K562 (cell line): ENCODE measurements around the gene CENPC. TPM values are rescaled to one million over a fixed set of nuclear protein-coding genes. Genes with fewer than 3 reads are reported as not detected.
A peak's percentile ranks its signal among the peaks of the same experiment; 100 is the strongest.

Source experiments
- BCOR ChIP-seq: fragments of 450-650 bp; IDR thresholded peaks from 2 replicates; pipeline ENCODE4 v1.6.1; 2016
- CBX5 ChIP-seq: IDR thresholded peaks from 2 replicates; pipeline ENCODE4 v1.6.1; 2014; ENCODE audit warnings: low read depth, borderline replicate concordance
- CREBBP ChIP-seq: IDR thresholded peaks from one replicate; pipeline ENCODE4 v1.6.1; 2012; ENCODE audit warnings: low read depth, mild to moderate bottlenecking, control low read depth, inconsistent platforms, low read length
- FOXA1 ChIP-seq: fragments of 450-650 bp; IDR thresholded peaks from 2 replicates; pipeline ENCODE4 v1.6.1; 2016; ENCODE audit warnings: mild to moderate bottlenecking, borderline replicate concordance
- IFI16 ChIP-seq: fragments of 250-450 bp; sonication (Bioruptor Pico); IDR thresholded peaks from 2 replicates; pipeline ENCODE4 v2.1.2; 2022; ENCODE audit warnings: mild to moderate bottlenecking, inconsistent platforms
- KDM5B ChIP-seq: fragments of 200-600 bp; sonication (generic); IDR thresholded peaks from 2 replicates; pipeline ENCODE4 v1.6.1; 2012; ENCODE audit warnings: low read depth, mild to moderate bottlenecking, moderate library complexity, low read length, control low read depth, inconsistent platforms; ENCODE audit not compliant: insufficient replicate concordance
- LCOR ChIP-seq: sonication (generic); formaldehyde crosslinking; IDR thresholded peaks from 2 replicates; pipeline ENCODE4 v1.8.0; 2022; ENCODE audit warnings: mild to moderate bottlenecking, missing genetic modification reagents
- NELFE ChIP-seq: IDR thresholded peaks from 2 replicates; pipeline ENCODE4 v1.6.1; 2011; ENCODE audit warnings: mild to moderate bottlenecking; ENCODE audit not compliant: insufficient read depth, insufficient read length
- PTBP1 ChIP-seq: fragments of 200-400 bp; formaldehyde crosslinking; IDR thresholded peaks from 2 replicates; pipeline ENCODE4 v1.6.1; 2017; ENCODE audit warnings: low read depth, low read length
- RBM17 ChIP-seq: fragments of 200-400 bp; formaldehyde crosslinking; IDR thresholded peaks from 2 replicates; pipeline ENCODE4 v1.6.1; 2017; ENCODE audit warnings: low read depth, mild to moderate bottlenecking, low read length, borderline replicate concordance
- RREB1 ChIP-seq: fragments of 250-450 bp; sonication (Bioruptor Pico); IDR thresholded peaks from 2 replicates; pipeline ENCODE4 v1.4.0; 2020
- STAG1 ChIP-seq: sonication (generic); formaldehyde crosslinking; IDR thresholded peaks from 2 replicates; pipeline ENCODE4 v1.5.0; 2020; ENCODE audit warnings: missing genetic modification reagents, borderline replicate concordance
- TGIF2 ChIP-seq: sonication (generic); formaldehyde crosslinking; IDR thresholded peaks from 2 replicates; pipeline ENCODE4 v1.8.1; 2022; ENCODE audit warnings: mild to moderate bottlenecking, missing genetic modification reagents, moderate library complexity
- THRB ChIP-seq: fragments of 450-650 bp; formaldehyde crosslinking; conservative IDR thresholded peaks from 2 replicates; pipeline ENCODE4 v1.4.0; 2022; ENCODE audit warnings: mild to moderate bottlenecking, missing genetic modification characterization
- YBX1 ChIP-seq: fragments of 450-650 bp; IDR thresholded peaks from 2 replicates; pipeline ENCODE4 v1.7.1; 2016; ENCODE audit warnings: mild to moderate bottlenecking
- ZBTB5 ChIP-seq: fragments of 450-650 bp; IDR thresholded peaks from 2 replicates; pipeline ENCODE4 v1.6.1; 2017; ENCODE audit warnings: antibody characterized with exemption
- ZC3H4 ChIP-seq: sonication (generic); formaldehyde crosslinking; IDR thresholded peaks from 2 replicates; pipeline ENCODE4 v1.9.0; 2021; ENCODE audit warnings: missing genetic modification reagents, borderline replicate concordance
- ZNF133 ChIP-seq: fragments of 250-450 bp; sonication (Bioruptor Pico); IDR thresholded peaks from 2 replicates; pipeline ENCODE4 v1.4.0; 2020; ENCODE audit warnings: mild to moderate bottlenecking
- ZNF408 ChIP-seq: fragments of 250-450 bp; sonication (Bioruptor Pico); IDR thresholded peaks from 2 replicates; pipeline ENCODE4 v1.4.0; 2020; ENCODE audit warnings: low read depth, mild to moderate bottlenecking, moderate library complexity
- ZNF77 ChIP-seq: fragments of 250-450 bp; sonication (Bioruptor Pico); IDR thresholded peaks from 2 replicates; pipeline ENCODE4 v1.5.0; 2020
- ZNF830 ChIP-seq: fragments of 250-450 bp; sonication (Bioruptor Pico); IDR thresholded peaks from 2 replicates; pipeline ENCODE4 v1.5.0; 2021; ENCODE audit warnings: mild to moderate bottlenecking
- polyA plus RNA-seq, 8 experiments: library from polyadenylated mRNA; depleted of rRNA in 4 of 8; stranded (reverse) in 5 of 8; unstranded in 3 of 8; fragments of >200 nt; fragmentation: Nextera tagmentation in 2 of 8; fragmentation: Illumina TruSeq in 1 of 8; extraction: Ambion mirVana in 2 of 8; extraction: Trizol in 1 of 8; gene quantifications; 2 replicates each; pipeline versions ENCODE4 v1.2.1 to v1.2.3, GENCODE V29; 2011 to 2014; ENCODE audit warnings: inconsistent platforms in 1 of 8, missing spikeins in 1 of 8
- total RNA-seq, 7 experiments: library from RNA; depleted of rRNA in 6 of 7; stranded (reverse); fragments of >200 nt in 6 of 7; fragmentation: Illumina TruSeq in 2 of 7; extraction: Trizol in 2 of 7; gene quantifications; 2 replicates each; pipeline versions ENCODE4 v1.2.1 to v1.2.3, GENCODE V29; 2011 to 2021; ENCODE audit warnings: low replicate concordance in 1 of 7

Gene CENPC
- total and polyA plus RNA-seq, 9 of the 15 experiments (the other 6 are each of a cell fraction or from before 2014, with no cell fraction given), result 18.1 to 48.5 (median 30.8) TPM

- TF ChIP-seq YBX1 (no peak), RBM17 (no peak), CBX5 (no peak), ZNF408 (CRISPR knock-in tag) (no peak), BCOR (0 out of 2 replicates have a peak, but pooled peaks have one; percentile 14), FOXA1 (no peak), LCOR (CRISPR knock-in tag) (peak; percentile 89; the same call in 1 of the 2 replicates), ZNF830 (CRISPR knock-in tag) (no peak), IFI16 (CRISPR knock-in tag) (no peak), KDM5B (peak; percentile 87), ZBTB5 (no peak), TGIF2 (0 out of 2 replicates have a peak, but pooled peaks have one; percentile 55), STAG1 (no peak), PTBP1 (no peak), RREB1 (CRISPR knock-in tag) (peak; percentile 74; the same call in 1 of the 2 replicates), ZNF77 (CRISPR knock-in tag) (no peak), CREBBP (no peak), ZNF133 (CRISPR knock-in tag) (no peak), NELFE (no peak), ZC3H4 (CRISPR knock-in tag) (no peak), THRB (no peak)
Observed at GRCh38 chr4:67545199-67546003, at the start of gene CENPC (continued).
